IMR-90 (cell line): ENCODE data around the gene VDR. TPM values are rescaled to one million over a fixed set of nuclear protein-coding genes. Genes with fewer than 3 reads are reported as not detected.
A peak's percentile ranks its signal among the peaks of the same experiment; 100 is the strongest.

Experiments
- ATAC-seq: fragments of 200-7000 bp; cut with Tn5 transposase; 2 replicates; pipeline ENCODE4 v1.9.1; 2020; ENCODE audit warnings: low read depth, mild to moderate bottlenecking, moderate library complexity
- BruUV-seq: library from RNA; stranded (reverse); fragments of 400-500 nt; replicated peaks from 2 replicates; lab custom pipeline; 2021; lab: Mats Ljungman, UMichigan
- CTCF ChIA-PET: fragments of 300-600 bp; formaldehyde crosslinking; extraction: SDS; loops from one replicate; lab custom pipeline; 2021; ENCODE audit warnings: antibody characterized with exemption; lab: Yijun Ruan, JAX
- POLR2A ChIA-PET: fragments of 300-600 bp; sonication (Branson Sonifier 250); formaldehyde crosslinking; loops from one replicate; lab custom pipeline; 2022; ENCODE audit warnings: antibody characterized with exemption; ENCODE audit not compliant: unreplicated experiment; lab: Charles Lee
- DNase-seq: peaks from one replicate; pipeline ENCODE4 v3.0.0; 2013
- H2AFZ ChIP-seq: replicated peaks from 2 replicates; pipeline ENCODE3; 2013; ENCODE audit warnings: low read length, mild to moderate bottlenecking; ENCODE audit not compliant: poor library complexity
- H2AK5ac ChIP-seq: 2 replicates; pipeline ENCODE4 v1.6.1; 2013; ENCODE audit warnings: low read depth, low read length, inconsistent platforms
- H2AK9ac ChIP-seq: replicated peaks from 2 replicates; pipeline ENCODE3; 2013; ENCODE audit warnings: mild to moderate bottlenecking, low read depth, low read length, moderate library complexity; ENCODE audit not compliant: poor library complexity
- H2BK120ac ChIP-seq: 2 replicates; pipeline ENCODE4 v1.6.1; 2013; ENCODE audit warnings: low read depth, low read length, inconsistent platforms
- H2BK15ac ChIP-seq: 3 replicates; pipeline ENCODE4 v1.6.1; 2013; ENCODE audit warnings: low read depth, low read length, inconsistent platforms
- H2BK20ac ChIP-seq: 2 replicates; pipeline ENCODE4 v1.6.1; 2013; ENCODE audit warnings: low read depth, mild to moderate bottlenecking, inconsistent platforms, low read length, moderate library complexity
- H2BK5ac ChIP-seq: 2 replicates; pipeline ENCODE4 v1.6.1; 2013; ENCODE audit warnings: mild to moderate bottlenecking, low read depth, low read length, inconsistent platforms; ENCODE audit not compliant: poor library complexity, severe bottlenecking
- H3K14ac ChIP-seq: replicated peaks from 2 replicates; pipeline ENCODE4 v1.6.1; 2013; ENCODE audit warnings: low read depth, low read length, inconsistent platforms
- H3K18ac ChIP-seq: 2 replicates; pipeline ENCODE4 v1.6.1; 2013; ENCODE audit warnings: low read depth, low read length, control low read depth
- H3K23ac ChIP-seq: 2 replicates; pipeline ENCODE4 v1.6.1; 2013; ENCODE audit warnings: low read depth, low read length, inconsistent platforms
- H3K27ac ChIP-seq: 2 replicates; pipeline ENCODE4 v1.5.1; 2013; ENCODE audit warnings: mild to moderate bottlenecking, control low read depth, low read length; ENCODE audit not compliant: insufficient read depth
- H3K27me3 ChIP-seq: 2 replicates; pipeline ENCODE4 v1.6.1; 2013; ENCODE audit warnings: low read length; ENCODE audit not compliant: control insufficient read depth, insufficient read depth
- H3K36me3 ChIP-seq: 2 replicates; pipeline ENCODE4 v1.6.1; 2013; ENCODE audit warnings: low read length, mixed read lengths; ENCODE audit not compliant: control insufficient read depth, insufficient read depth
- H3K4ac ChIP-seq: 2 replicates; pipeline ENCODE4 v1.6.1; 2013; ENCODE audit warnings: low read depth, low read length, inconsistent platforms
- H3K4me1 ChIP-seq: 2 replicates; pipeline ENCODE4 v1.6.1; 2013; ENCODE audit warnings: low read length, mixed read lengths; ENCODE audit not compliant: control insufficient read depth, insufficient read depth
- H3K4me2 ChIP-seq: 2 replicates; pipeline ENCODE4 v1.6.1; 2013; ENCODE audit warnings: low read depth, mild to moderate bottlenecking, control low read depth, low read length, moderate library complexity
- H3K4me3 ChIP-seq: 2 replicates; pipeline ENCODE4 v1.5.1; 2013; ENCODE audit warnings: low read depth, mild to moderate bottlenecking, control low read depth, low read length, moderate library complexity; ENCODE audit not compliant: insufficient read depth
- H3K56ac ChIP-seq: 2 replicates; pipeline ENCODE4 v1.6.1; 2013; ENCODE audit warnings: low read length, inconsistent platforms; ENCODE audit not compliant: insufficient read depth; ENCODE audit errors: extremely low read depth
- H3K79me1 ChIP-seq, 2 experiments: 2 replicates each; pipeline ENCODE4 v1.6.1; 2013; ENCODE audit warnings: low read length in 2 of 2, inconsistent platforms in 1 of 2, low read depth in 1 of 2
- H3K9ac ChIP-seq: 2 replicates; pipeline ENCODE4 v1.6.1; 2013; ENCODE audit warnings: low read depth, low read length, control low read depth
- H3K9me1 ChIP-seq: 2 replicates; pipeline ENCODE4 v1.6.1; 2013; ENCODE audit warnings: low read length, inconsistent platforms; ENCODE audit not compliant: insufficient read depth
- H3K9me3 ChIP-seq: 2 replicates; pipeline ENCODE4 v1.6.1; 2013; ENCODE audit warnings: low read length; ENCODE audit not compliant: control insufficient read depth, insufficient read depth
- H4K20me1 ChIP-seq: 2 replicates; pipeline ENCODE4 v1.6.1; 2013; ENCODE audit warnings: low read length, inconsistent platforms; ENCODE audit not compliant: insufficient read depth
- H4K5ac ChIP-seq: 2 replicates; pipeline ENCODE4 v1.6.1; 2013; ENCODE audit warnings: mild to moderate bottlenecking, low read depth, low read length, control low read depth
- H4K8ac ChIP-seq, 2 experiments: 2 replicates each; pipeline ENCODE4 v1.6.1; 2013; ENCODE audit warnings: low read depth in 2 of 2, low read length in 2 of 2, control low read depth in 1 of 2, inconsistent platforms in 1 of 2
- H4K91ac ChIP-seq: 2 replicates; pipeline ENCODE4 v1.6.1; 2013; ENCODE audit warnings: low read depth, low read length, inconsistent platforms; ENCODE audit not compliant: insufficient read depth
- BHLHE40 ChIP-seq: fragments of 150-350 bp; IDR thresholded peaks from 2 replicates; pipeline ENCODE4 v1.6.1; 2016; ENCODE audit warnings: mild to moderate bottlenecking, low read depth, low read length
- CEBPB ChIP-seq: IDR thresholded peaks from 2 replicates; pipeline ENCODE4 v1.6.1; 2012; ENCODE audit warnings: low read depth, low read length, improper control_type of control experiment
- CHD1 ChIP-seq: IDR thresholded peaks from 2 replicates; pipeline ENCODE4 v1.6.1; 2012; ENCODE audit warnings: low read depth, low read length, improper control_type of control experiment
- CTCF ChIP-seq: conservative IDR thresholded peaks from 2 replicates; pipeline ENCODE4 v1.5.1; 2012; ENCODE audit warnings: mild to moderate bottlenecking, low read depth, low read length, improper control_type of control experiment
- FOS ChIP-seq: fragments of 150-350 bp; IDR thresholded peaks from 2 replicates; pipeline ENCODE4 v1.6.1; 2016; ENCODE audit warnings: low read depth, low read length
- MAFK ChIP-seq: IDR thresholded peaks from 2 replicates; pipeline ENCODE4 v1.6.1; 2012; ENCODE audit warnings: low read depth, low read length, improper control_type of control experiment
- MAZ ChIP-seq: IDR thresholded peaks from 2 replicates; pipeline ENCODE4 v1.6.1; 2012; ENCODE audit warnings: low read depth, mild to moderate bottlenecking, low read length, improper control_type of control experiment, moderate library complexity, borderline replicate concordance
- MXI1 ChIP-seq: IDR thresholded peaks from 2 replicates; pipeline ENCODE4 v1.6.1; 2012; ENCODE audit warnings: low read depth, mild to moderate bottlenecking, low read length, moderate library complexity, borderline replicate concordance
- NFE2L2 ChIP-seq: fragments of 150-350 bp; IDR thresholded peaks from 2 replicates; pipeline ENCODE4 v1.6.1; 2016; ENCODE audit warnings: low read depth, mild to moderate bottlenecking, low read length
- POLR2A ChIP-seq: IDR thresholded peaks from 2 replicates; pipeline ENCODE4 v1.6.1; 2012; ENCODE audit warnings: mild to moderate bottlenecking, low read depth, low read length
- RAD21 ChIP-seq: IDR thresholded peaks from 2 replicates; pipeline ENCODE4 v1.6.1; 2012; ENCODE audit warnings: low read length, improper control_type of control experiment
- RCOR1 ChIP-seq: IDR thresholded peaks from 2 replicates; pipeline ENCODE4 v1.6.1; 2012; ENCODE audit warnings: mild to moderate bottlenecking, low read length, improper control_type of control experiment; ENCODE audit not compliant: insufficient replicate concordance
- RFX5 ChIP-seq: IDR thresholded peaks from 2 replicates; pipeline ENCODE4 v1.8.0; 2012; ENCODE audit warnings: low read depth, mild to moderate bottlenecking, low read length, moderate library complexity
- USF2 ChIP-seq: fragments of 150-350 bp; IDR thresholded peaks from 2 replicates; pipeline ENCODE4 v1.6.1; 2017; ENCODE audit warnings: mild to moderate bottlenecking, antibody characterized with exemption, low read length, low read depth
- WGBS, 2 experiments: methylation state at CpG; one replicate each; pipeline versions ENCODE4 v1.1.5 to v1.1.7; 2013; ENCODE audit warnings: missing lambda C conversion rate in 2 of 2; ENCODE audit not compliant: insufficient read length in 1 of 2; ENCODE audit errors: extremely low coverage in 2 of 2; 5-methylcytosine and 5-hydroxymethylcytosine counted together
- dilution Hi-C: fragments of 300-500 bp; cut with HindIII; formaldehyde crosslinking; loops from one replicate; pipeline ENCODE4 v1.14.3; 2018; ENCODE audit warnings: low sequenced_read_pairs; ENCODE audit not compliant: unreplicated experiment
- in situ Hi-C: fragments of 300-500 bp; cut with MboI; formaldehyde crosslinking; loops from 3 replicates; pipeline ENCODE4 v1.14.3; 2019; ENCODE audit warnings: low sequenced_read_pairs, inconsistent platforms, mixed read lengths
- intact Hi-C: fragments of 100-400 bp; cut with micrococcal nuclease; formaldehyde crosslinking; loops from 2 replicates; pipeline ENCODE4 v1.10.0; 2022
- polyA plus RNA-seq, 3 experiments: library from polyadenylated mRNA; depleted of rRNA; stranded (reverse); fragments of >200 nt; gene quantifications; 2 replicates each; pipeline ENCODE4 v1.2.3, GENCODE V29; 2012; ENCODE audit warnings: low replicate concordance in 1 of 3
- total RNA-seq: library from RNA; depleted of rRNA; stranded (reverse); fragments of >200 nt; gene quantifications from 2 replicates; pipeline ENCODE4 v1.2.3, GENCODE V29; 2012

The VDR gene
- total and polyA plus RNA-seq, 2 of the 4 experiments (the other 2 are of a cell fraction) = 5.4 to 8.5 TPM

- Histone ChIP-seq H4K8ac (peak overlapping the region; percentile 11 to 67; a peak in 3 of 4 replicates), H3K27ac (peak overlapping the region; percentile 92), H2AK5ac (peak overlapping the region; percentile 51), H2BK20ac (peak overlapping the region; percentile 86), H3K23ac (peak overlapping the region; percentile 96; the same call in 1 of the 2 replicates), H2AK9ac (peak overlapping the region; percentile 92), H3K18ac (peak overlapping the region; percentile 32), H2BK120ac (peak overlapping the region; percentile 54; the same call in 1 of the 2 replicates), H3K56ac (no peak overlapping the region), H2BK15ac (peak overlapping the region; percentile 32; the same call in 2 of the 3 replicates), H4K5ac (peak overlapping the region; percentile 25), H3K79me1 (peaks cover 14 to 75% of the 10 kb centered on the region in 2 experiments; a peak in 3 of 4 replicates), H3K27me3 (no peaks in the 10 kb centered on the region), H3K14ac (peak overlapping the region; percentile 90; the same call in 1 of the 2 replicates), H4K91ac (peak overlapping the region; percentile 60), H3K4ac (peak overlapping the region; percentile 88), H3K36me3 (peaks cover 9% of the 10 kb centered on the region; the same call in 1 of the 2 replicates), H3K9me1 (peaks cover 49% of the 10 kb centered on the region), H3K4me1 (peaks cover 67% of the 10 kb centered on the region), H3K4me3 (no peak overlapping the region), H2AFZ (peak overlapping the region; percentile 45), H3K9ac (peak overlapping the region; percentile 35), H4K20me1 (peaks cover 95% of the 10 kb centered on the region), H2BK5ac (peak overlapping the region; percentile 95), H3K4me2 (peak overlapping the region; percentile 80), H3K9me3 (no peaks in the 10 kb centered on the region)
- dilution Hi-C loops (no loop called here), in situ Hi-C loops (no loop called here), intact Hi-C loops (no loop called here)
- ChIA-PET CTCF (interaction anchor here (1.2 to 1.3 kb wide), 2 partner anchors 27 to 44 kb away, joined by 3 to 5 read pairs; no protein-coding TSS in a partner anchor), POLR2A (no interaction called here)
- no TSS peak for BruUV-seq
- 28% methylated on average over 3 of the region's 14 CpGs; no CpG with 5 or more reads in 1 of the 2 experiments for WGBS, 2 experiments
- ATAC-seq (peak; percentile 5; the same call in 1 of the 2 replicates), DNase-seq (peak; percentile 86)
- TF ChIP-seq MXI1 = no peak
- no peak for TF ChIP-seq RAD21
- TF ChIP-seq NFE2L2 = no peak
- TF ChIP-seq RCOR1 = no peak
- peak; percentile 40; the same call in 1 of the 2 replicates for TF ChIP-seq POLR2A
- TF ChIP-seq CTCF = no peak
- no peak for TF ChIP-seq CHD1
- TF ChIP-seq MAFK = no peak
- TF ChIP-seq BHLHE40 = no peak
- TF ChIP-seq MAZ = peak; percentile 34; the same call in 1 of the 2 replicates
- TF ChIP-seq CEBPB = no peak
- TF ChIP-seq USF2 = no peak
- 0 out of 2 replicates have a peak, but pooled peaks have one; percentile 2 for TF ChIP-seq FOS
- TF ChIP-seq RFX5 = no peak
Measured at GRCh38 chr12:47811581-47812484, 93.0 kb downstream of the VDR start.
